NCI-H748 treated with DMSO at 0.1 percent for 48 hours (cell line): Measurements from ENCODE around the gene PRKAR1B.
"Not testable (repeated sequence)": the region's sequence is repeated elsewhere in the genome, so short reads cannot be mapped to it uniquely, and the experiment has no call there.

ENCODE experiments used
- DNase-seq: peaks from one replicate; lab custom pipeline; 2025; lab: John Stamatoyannopoulos, UW

The PRKAR1B gene

GRCh38 chr7:620885-621284, 106.2 kb downstream of the PRKAR1B start:
- no peak for DNase-seq

- DNase-seq = no peak
Measured at GRCh38 chr7:620056-620455, 107.0 kb downstream of the PRKAR1B start.

- no peak for DNase-seq
Measured at GRCh38 chr7:619368-619840, 107.7 kb downstream of the PRKAR1B start.

GRCh38 chr7:618539-619367, 108.3 kb downstream of the PRKAR1B start:
- no peak for DNase-seq

- DNase-seq = no peak
Measured at GRCh38 chr7:617614-618538, 109.2 kb downstream of the PRKAR1B start.

- DNase-seq = no peak
Measured at GRCh38 chr7:613442-614140, 113.5 kb downstream of the PRKAR1B start.

GRCh38 chr7:611837-612236, 115.2 kb downstream of the PRKAR1B start:
- not testable (repeated sequence) for DNase-seq

GRCh38 chr7:611281-611810, 115.7 kb downstream of the PRKAR1B start:
- no peak for DNase-seq

- DNase-seq = no peak
Measured at GRCh38 chr7:610531-611280, 116.4 kb downstream of the PRKAR1B start.

- no peak for DNase-seq
Measured at GRCh38 chr7:610141-610530, 116.9 kb downstream of the PRKAR1B start.

- no peak for DNase-seq
Measured at GRCh38 chr7:609365-609764, 117.7 kb downstream of the PRKAR1B start.

- DNase-seq = no peak
Measured at GRCh38 chr7:608954-609353, 118.1 kb downstream of the PRKAR1B start.

GRCh38 chr7:608361-608760, 118.7 kb downstream of the PRKAR1B start:
- no peak for DNase-seq

GRCh38 chr7:607938-608337, 119.1 kb downstream of the PRKAR1B start:
- no peak for DNase-seq

- no peak for DNase-seq
Measured at GRCh38 chr7:605661-606450, 121.2 kb downstream of the PRKAR1B start.

- no peak for DNase-seq
Measured at GRCh38 chr7:604884-605531, 122.1 kb downstream of the PRKAR1B start.

GRCh38 chr7:604001-604883, 122.8 kb downstream of the PRKAR1B start:
- DNase-seq = no peak

- DNase-seq = no peak
Measured at GRCh38 chr7:603152-603951, 123.7 kb downstream of the PRKAR1B start.
